GM12891 (cell line): ENCODE data around the gene AIFM3.

ENCODE experiments used
- POLR2A ChIP-seq: IDR thresholded peaks from 2 replicates; pipeline ENCODE4 v1.6.1; 2011; ENCODE audit warnings: low read depth, low read length, control low read depth
- POLR2AphosphoS5 ChIP-seq: IDR thresholded peaks from 2 replicates; pipeline ENCODE4 v1.6.1; 2011; ENCODE audit warnings: low read depth, low read length, control low read depth
- SPI1 ChIP-seq: IDR thresholded peaks from 2 replicates; pipeline ENCODE4 v1.6.1; 2011; ENCODE audit warnings: low read depth, low read length, control low read depth

DNA sequence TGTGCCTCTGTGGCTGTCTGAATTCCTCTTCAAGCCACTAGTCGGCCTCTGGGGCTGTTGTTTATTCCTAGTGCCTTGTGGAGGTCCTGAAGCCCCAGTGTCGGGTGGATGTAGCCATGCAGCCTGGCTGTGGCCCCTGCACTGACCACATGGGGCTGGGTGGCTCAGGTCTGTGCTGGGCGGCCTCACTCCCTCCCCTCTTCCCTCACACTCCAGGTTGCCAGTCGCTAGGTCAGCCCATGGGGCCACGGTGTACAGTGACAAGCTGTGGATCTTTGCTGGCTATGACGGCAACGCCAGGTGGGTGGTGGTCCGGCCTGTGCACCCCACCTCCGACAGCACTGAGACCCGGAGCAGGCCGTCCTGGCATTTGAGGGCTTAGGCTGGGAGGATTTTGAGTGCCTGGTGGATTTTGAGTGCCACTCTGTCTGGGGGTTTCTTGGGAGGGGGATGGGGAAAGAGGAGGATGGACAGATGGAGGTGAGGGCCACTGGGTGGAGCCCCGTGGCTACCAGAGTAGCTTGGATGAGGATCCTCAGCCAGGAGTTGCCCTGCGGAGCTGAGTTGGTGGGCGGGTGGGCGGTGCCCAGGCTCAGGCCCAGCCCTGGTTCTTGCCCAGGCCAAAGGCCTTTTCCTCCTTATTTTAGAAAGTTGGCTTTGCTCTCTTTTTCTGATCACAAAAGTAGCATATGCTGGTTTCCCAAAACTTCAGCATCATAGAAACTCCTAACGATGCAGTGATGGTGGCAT is 21.7 kb downstream of the AIFM3 start:
- TF ChIP-seq POLR2A = no peak
- TF ChIP-seq POLR2AphosphoS5 = no peak
- TF ChIP-seq SPI1 = no peak
